Chondrocyte (in vitro differentiated cells): ENCODE results near the gene GDE1. TPM values are rescaled to one million over a fixed set of nuclear protein-coding genes. Genes with fewer than 3 reads are reported as not detected.
A peak's percentile ranks its signal among the peaks of the same experiment; 100 is the strongest.

ENCODE experiments used
- DNase-seq: peaks from one replicate; pipeline ENCODE4 v3.0.0; 2021; ENCODE audit warnings: mixed read lengths, low spot score
- H3K27ac Mint-ChIP-seq: one replicate; pipeline ENCODE4 v1.8.0; 2021; ENCODE audit warnings: mild to moderate bottlenecking, moderate library complexity, mixed read lengths; ENCODE audit not compliant: unreplicated experiment
- H3K27me3 Mint-ChIP-seq: 2 replicates; pipeline ENCODE4 v1.8.0; 2021; ENCODE audit warnings: low read depth, mixed read lengths
- H3K36me3 Mint-ChIP-seq: 2 replicates; pipeline ENCODE4 v1.8.0; 2021; ENCODE audit warnings: low read depth, mixed read lengths
- H3K4me1 Mint-ChIP-seq: 2 replicates; pipeline ENCODE4 v1.8.0; 2021; ENCODE audit warnings: low read depth, mild to moderate bottlenecking, mixed read lengths
- H3K4me3 Mint-ChIP-seq: one replicate; pipeline ENCODE4 v1.8.0; 2021; ENCODE audit warnings: mild to moderate bottlenecking, moderate library complexity, mixed read lengths; ENCODE audit not compliant: unreplicated experiment
- H3K9me3 Mint-ChIP-seq: 2 replicates; pipeline ENCODE4 v1.8.0; 2021; ENCODE audit warnings: low read depth, mixed read lengths
- CTCF ChIP-seq: fragments of 200-600 bp; sonication (generic); IDR thresholded peaks from 2 replicates; pipeline ENCODE4 v1.5.0; 2021; ENCODE audit warnings: antibody characterized with exemption, mild to moderate bottlenecking, moderate library complexity
- total RNA-seq: library from RNA; stranded (reverse); gene quantifications from 3 replicates; pipeline ENCODE4 v1.2.1, GENCODE V29; 2021

GDE1 gene
- total RNA-seq, 1 donor from 2014 or later = 71.1 TPM

- peaks cover 30% of the 10 kb centered on the region for H3K4me1 Mint-ChIP-seq
- H3K36me3 Mint-ChIP-seq = peaks cover 1% of the 10 kb centered on the region
- peak overlapping the region; percentile 98 for H3K4me3 Mint-ChIP-seq
- H3K27ac Mint-ChIP-seq = peak overlapping the region; percentile 80
- TF ChIP-seq CTCF = no peak
- H3K9me3 Mint-ChIP-seq = no peaks in the 10 kb centered on the region
- no peaks in the 10 kb centered on the region for H3K27me3 Mint-ChIP-seq
- no peak for DNase-seq
Observed at GRCh38 chr16:19525385-19525723, 3.5 kb upstream of the GDE1 start.

GRCh38 chr16:19524616-19525384 lies 2.9 kb upstream of the GDE1 start:
- no peak for DNase-seq
- no peak for TF ChIP-seq CTCF
- Mint-ChIP-seq H3K27me3 (no peaks in the 10 kb centered on the region), H3K4me3 (peak overlapping the region; percentile 98), H3K36me3 (peaks cover 1% of the 10 kb centered on the region), H3K9me3 (no peaks in the 10 kb centered on the region), H3K4me1 (peaks cover 33% of the 10 kb centered on the region), H3K27ac (peak overlapping the region; percentile 80)

- Mint-ChIP-seq H3K36me3 (peaks cover 1% of the 10 kb centered on the region), H3K9me3 (no peaks in the 10 kb centered on the region), H3K4me1 (peaks cover 33% of the 10 kb centered on the region), H3K27me3 (no peaks in the 10 kb centered on the region), H3K27ac (peak overlapping the region; percentile 80), H3K4me3 (peak overlapping the region; percentile 98)
- no peak for DNase-seq
- TF ChIP-seq CTCF = no peak
Observed at GRCh38 chr16:19524356-19524615, 2.4 kb upstream of the GDE1 start.

- H3K27ac Mint-ChIP-seq = peak within 1 kb of the TSS; percentile 94
- H3K36me3 Mint-ChIP-seq = peaks cover 1% of the 10 kb centered on the region
- peak within 1 kb of the TSS; percentile 98 for H3K4me3 Mint-ChIP-seq
- H3K27me3 Mint-ChIP-seq = no peaks in the 10 kb centered on the region
- DNase-seq = peak; percentile 99
- no peaks in the 10 kb centered on the region for H3K9me3 Mint-ChIP-seq
- no peak for TF ChIP-seq CTCF
- peaks cover 37% of the 10 kb centered on the region for H3K4me1 Mint-ChIP-seq
Observed at GRCh38 chr16:19523559-19524355, 1.9 kb upstream of the GDE1 start, which contains the start of gene CCP110. Gene CCP110, plus strand, starts transcription at chr16:19523942. Its CDS starts 3,940 bp downstream, at chr16:19527882.

GRCh38 chr16:19523184-19523558 lies 1.3 kb upstream of the GDE1 start:
- H3K4me3 Mint-ChIP-seq = no peak overlapping the region
- no peak for DNase-seq
- no peaks in the 10 kb centered on the region for H3K9me3 Mint-ChIP-seq
- H3K27me3 Mint-ChIP-seq = no peaks in the 10 kb centered on the region
- H3K36me3 Mint-ChIP-seq = no peaks in the 10 kb centered on the region
- no peak for TF ChIP-seq CTCF
- H3K4me1 Mint-ChIP-seq = peaks cover 43% of the 10 kb centered on the region
- no peak overlapping the region for H3K27ac Mint-ChIP-seq
